Colonic mucosa (tissue), 4 donors: ENCODE data around the gene FRMD7. TPM values are rescaled to one million over a fixed set of nuclear protein-coding genes. Genes with fewer than 3 reads are reported as not detected.
"Not testable (repeated sequence)": the region's sequence is repeated elsewhere in the genome, so short reads cannot be mapped to it uniquely, and the experiment has no call there.

Experiments used
- DNase-seq: peaks from one replicate; pipeline ENCODE4 v3.0.0-alpha.2; 2020
- H3K27ac ChIP-seq: fragments of 200-600 bp; one replicate; pipeline ENCODE4 v1.8.0; 2021
- H3K27me3 ChIP-seq: fragments of 200-600 bp; one replicate; pipeline ENCODE4 v1.8.0; 2021
- H3K36me3 ChIP-seq: fragments of 200-600 bp; one replicate; pipeline ENCODE4 v1.8.0; 2021
- H3K4me1 ChIP-seq: fragments of 200-600 bp; one replicate; pipeline ENCODE4 v1.8.0; 2021; ENCODE audit warnings: mild to moderate bottlenecking
- H3K4me3 ChIP-seq: fragments of 200-600 bp; one replicate; pipeline ENCODE4 v1.8.0; 2021
- H3K9ac ChIP-seq, 2 donors: one replicate each; pipeline ENCODE4 v1.7.0; 2013; ENCODE audit warnings: control low read depth in 2 of 2, low read depth in 2 of 2, low read length in 2 of 2
- H3K9me3 ChIP-seq: fragments of 200-600 bp; one replicate; pipeline ENCODE4 v1.8.0; 2021
- CTCF ChIP-seq: fragments of 200-600 bp; IDR thresholded peaks from one replicate; pipeline ENCODE4 v1.8.0; 2022; ENCODE audit warnings: antibody characterized with exemption, mild to moderate bottlenecking
- intact Hi-C: fragments of 100-400 bp; cut with DNase I; formaldehyde crosslinking; loops from one replicate; pipeline ENCODE4 v1.14.1; 2022
- total RNA-seq, 2 donors: library from RNA; stranded (reverse); fragmentation: NEBNext Ultra II Directional in 1 of 2; extraction: Animal tissue kit (Norgen Biotek cat#: 25700) in 1 of 2; gene quantifications; one replicate each; pipeline ENCODE4 v1.2.1, GENCODE V29; 2021
- donor health status: healthy.
- donor health status: DM: no; HTN: no; CAD: no.
- donor health status: DM: no; HTN: no; CAD: no.

Gene FRMD7
- total RNA-seq, 2 donors from 2014 or later: not detected

GRCh38 chrX:132058050-132058449 is 69.8 kb downstream of the FRMD7 start:
- Histone ChIP-seq H3K27me3 (no peaks in the 10 kb centered on the region), H3K27ac (no peak overlapping the region), H3K36me3 (no peaks in the 10 kb centered on the region), H3K4me1 (no peaks in the 10 kb centered on the region), H3K9ac (no peak overlapping the region), H3K9me3 (no peaks in the 10 kb centered on the region), H3K4me3 (no peak overlapping the region)
- intact Hi-C loops: loop anchor here (10.0 kb wide), 1 partner anchor 193 kb away; no protein-coding TSS in a partner anchor
- DNase-seq: no peak
- TF ChIP-seq CTCF: no peak

DNA sequence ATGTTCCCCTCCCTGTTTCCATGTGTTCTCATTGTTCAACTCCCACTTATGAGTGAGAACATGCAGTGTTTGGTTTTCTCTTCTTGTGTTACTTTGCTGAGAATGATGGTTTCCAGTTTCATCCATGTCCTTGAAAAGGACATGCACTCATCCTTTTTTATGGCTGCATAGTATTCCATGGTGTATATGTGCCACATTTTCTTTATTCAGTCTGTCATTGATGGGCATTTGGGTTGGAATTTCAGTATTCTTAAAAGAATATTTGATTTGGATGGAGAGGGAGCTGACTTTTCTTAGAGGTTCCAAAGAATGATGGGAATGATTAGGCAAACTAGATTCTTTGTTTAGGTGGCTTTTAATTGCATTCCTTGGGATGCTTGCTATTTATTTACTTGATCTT is 76.0 kb downstream of the FRMD7 start:
- H3K9me3 ChIP-seq, H3K9ac ChIP-seq, H3K27ac ChIP-seq, H3K36me3 ChIP-seq, H3K4me1 ChIP-seq, DNase-seq, H3K4me3 ChIP-seq, H3K27me3 ChIP-seq: not testable (repeated sequence)
- intact Hi-C loops: loop anchor here (10.0 kb wide), 1 partner anchor 187 kb away; no protein-coding TSS in a partner anchor

- Histone ChIP-seq H3K27ac (no peak overlapping the region), H3K4me1 (no peaks in the 10 kb centered on the region), H3K9me3 (no peaks in the 10 kb centered on the region), H3K4me3 (no peak overlapping the region), H3K9ac (no peak overlapping the region), H3K27me3 (no peaks in the 10 kb centered on the region), H3K36me3 (no peaks in the 10 kb centered on the region)
- intact Hi-C loops: no loop called here
- TF ChIP-seq CTCF: no peak
- no peak for DNase-seq
These were observed 81.3 kb downstream of the FRMD7 start for GRCh38 chrX:132046533-132046932.

- no peak for DNase-seq
- Histone ChIP-seq H3K9ac (no peak overlapping the region), H3K27ac (no peak overlapping the region), H3K4me1 (no peaks in the 10 kb centered on the region), H3K36me3 (no peaks in the 10 kb centered on the region), H3K27me3 (no peaks in the 10 kb centered on the region), H3K9me3 (no peaks in the 10 kb centered on the region), H3K4me3 (no peak overlapping the region)
- no peak for TF ChIP-seq CTCF
- intact Hi-C loops: no loop called here
These were observed 82.4 kb downstream of the FRMD7 start for GRCh38 chrX:132045456-132045855.

DNA sequence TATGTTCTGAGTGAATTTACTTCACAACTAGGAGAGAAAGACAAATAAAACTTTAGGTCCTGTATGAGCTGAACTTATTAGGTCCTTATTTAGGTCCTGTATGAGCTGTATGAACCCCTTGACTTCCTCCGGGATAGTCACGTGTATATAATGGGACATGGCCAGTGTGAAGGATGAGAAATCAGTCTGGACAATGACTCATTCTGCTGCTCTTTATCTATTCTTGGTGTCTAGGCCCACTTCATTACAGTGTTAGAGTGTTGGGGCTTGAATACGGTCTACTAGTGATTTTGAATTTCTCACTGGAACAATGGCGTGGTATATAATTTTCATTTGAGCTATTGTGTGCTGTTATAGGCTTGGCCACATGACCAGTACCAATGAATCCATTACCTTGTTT is 82.9 kb downstream of the FRMD7 start:
- Histone ChIP-seq H3K9me3 (no peaks in the 10 kb centered on the region), H3K9ac (no peak overlapping the region), H3K27ac (no peak overlapping the region), H3K27me3 (no peaks in the 10 kb centered on the region), H3K4me1 (no peaks in the 10 kb centered on the region), H3K36me3 (no peaks in the 10 kb centered on the region), H3K4me3 (no peak overlapping the region)
- TF ChIP-seq CTCF: no peak
- no peak for DNase-seq
- intact Hi-C loops: no loop called here

GRCh38 chrX:132043977-132044376 is 83.8 kb downstream of the FRMD7 start:
- Histone ChIP-seq H3K9ac (no peak overlapping the region), H3K36me3 (no peaks in the 10 kb centered on the region), H3K4me1 (no peaks in the 10 kb centered on the region), H3K27ac (no peak overlapping the region), H3K4me3 (no peak overlapping the region), H3K27me3 (no peaks in the 10 kb centered on the region), H3K9me3 (no peaks in the 10 kb centered on the region)
- intact Hi-C loops: no loop called here
- DNase-seq: no peak
- no peak for TF ChIP-seq CTCF
